MM.1S (cell line): ENCODE data around the gene GPR61.

Experiments used
- CTCF ChIP-seq: fragments of 300-600 bp; sonication (generic); IDR thresholded peaks from 2 replicates; pipeline ENCODE4 v1.5.1; 2016; ENCODE audit warnings: antibody characterized with exemption, low read length, mixed read lengths
- EZH2 ChIP-seq: fragments of 300-600 bp; sonication (generic); optimal IDR thresholded peaks from 2 replicates; pipeline ENCODE3; 2017; ENCODE audit warnings: low read depth, mild to moderate bottlenecking, antibody characterized with exemption, low read length, mixed read lengths
- EZH2phosphoT487 ChIP-seq: fragments of 300-600 bp; sonication (generic); IDR thresholded peaks from 2 replicates; pipeline ENCODE4 v1.6.1; 2018; ENCODE audit warnings: antibody characterized with exemption, low read length

- TF ChIP-seq EZH2phosphoT487, result no peak
- TF ChIP-seq CTCF, result no peak
- no peak for TF ChIP-seq EZH2
Measured at GRCh38 chr1:109542657-109543056, 3.0 kb downstream of the GPR61 start.
